Left hindlimb (tissue), 1 donor: ENCODE data around the gene OPA3.

Experiments used
- DNase-seq: peaks from one replicate; pipeline ENCODE4 v3.0.0-alpha.2; 2018

Gene OPA3

GRCh38 chr19:45597425-45598111 lies 13.0 kb upstream of the OPA3 start:
- DNase-seq: no peak

GRCh38 chr19:45595814-45596213 lies 11.2 kb upstream of the OPA3 start:
- no peak for DNase-seq

- DNase-seq: no peak
Observed at GRCh38 chr19:45593520-45593919, 8.9 kb upstream of the OPA3 start.

- no peak for DNase-seq
Observed at GRCh38 chr19:45592366-45592765, 7.8 kb upstream of the OPA3 start.

- DNase-seq: no peak
Observed at GRCh38 chr19:45591638-45592005, 7.0 kb upstream of the OPA3 start.

GRCh38 chr19:45591004-45591637 lies 6.5 kb upstream of the OPA3 start:
- DNase-seq: no peak

GRCh38 chr19:45590300-45591003 lies 5.8 kb upstream of the OPA3 start:
- DNase-seq: no peak

GRCh38 chr19:45589768-45590167 lies 5.2 kb upstream of the OPA3 start:
- no peak for DNase-seq

GRCh38 chr19:45587873-45588272 lies 3.3 kb upstream of the OPA3 start:
- no peak for DNase-seq

- DNase-seq: no peak
Observed at GRCh38 chr19:45585158-45585577, 566 bp upstream of the OPA3 start.

GRCh38 chr19:45581576-45581975 lies 3.0 kb downstream of the OPA3 start:
- DNase-seq: no peak

- no peak for DNase-seq
Observed at GRCh38 chr19:45578861-45579260, 5.7 kb downstream of the OPA3 start.

GRCh38 chr19:45577111-45577905 lies 7.3 kb downstream of the OPA3 start:
- DNase-seq: no peak

GRCh38 chr19:45576682-45577081 lies 7.9 kb downstream of the OPA3 start:
- no peak for DNase-seq

- DNase-seq: no peak
Observed at GRCh38 chr19:45575216-45575615, 9.4 kb downstream of the OPA3 start.

- no peak for DNase-seq
Observed at GRCh38 chr19:45574526-45574925, 10.1 kb downstream of the OPA3 start.

GRCh38 chr19:45571457-45572220 lies 13.0 kb downstream of the OPA3 start:
- no peak for DNase-seq

GRCh38 chr19:45569619-45570421 lies 14.8 kb downstream of the OPA3 start:
- no peak for DNase-seq

GRCh38 chr19:45568732-45569131 lies 15.9 kb downstream of the OPA3 start:
- DNase-seq: no peak

GRCh38 chr19:45567609-45568008 lies 17.0 kb downstream of the OPA3 start:
- DNase-seq: no peak

GRCh38 chr19:45564131-45564780 lies 20.3 kb downstream of the OPA3 start:
- DNase-seq: no peak
